KMS-11 (cell line): ENCODE data around the gene RPTOR.

ENCODE experiments used
- H2AFZ ChIP-seq: fragments of 200-600 bp; sonication (generic); 2 replicates; pipeline ENCODE4 v1.6.1; 2016; ENCODE audit warnings: antibody characterized with exemption, mixed run types, low read depth
- H3K27ac ChIP-seq: fragments of 200-600 bp; sonication (generic); 2 replicates; pipeline ENCODE4 v1.6.1; 2016; ENCODE audit warnings: mild to moderate bottlenecking, mixed run types
- H3K27me3 ChIP-seq: fragments of 200-600 bp; sonication (generic); 2 replicates; pipeline ENCODE4 v1.6.1; 2017; ENCODE audit warnings: mild to moderate bottlenecking, low read depth, mixed run types, moderate library complexity; ENCODE audit not compliant: insufficient read depth
- H3K36me3 ChIP-seq: fragments of 200-600 bp; sonication (generic); 2 replicates; pipeline ENCODE4 v1.6.1; 2017; ENCODE audit warnings: mild to moderate bottlenecking, mixed run types; ENCODE audit not compliant: insufficient read depth
- H3K4me1 ChIP-seq: fragments of 200-600 bp; sonication (generic); 2 replicates; pipeline ENCODE4 v1.6.1; 2016; ENCODE audit warnings: mild to moderate bottlenecking, low read depth, mixed run types; ENCODE audit not compliant: poor library complexity, severe bottlenecking
- H3K4me2 ChIP-seq: fragments of 200-600 bp; sonication (generic); 2 replicates; pipeline ENCODE4 v1.7.0; 2016; ENCODE audit warnings: mild to moderate bottlenecking, mixed run types
- H3K4me3 ChIP-seq: fragments of 200-600 bp; sonication (generic); IDR thresholded peaks from 2 replicates; pipeline ENCODE4 v1.6.1; 2017; ENCODE audit warnings: low read depth, low read length, mixed read lengths; ENCODE audit not compliant: insufficient read depth
- H3K79me2 ChIP-seq: fragments of 200-600 bp; sonication (generic); 2 replicates; pipeline ENCODE4 v1.6.1; 2016; ENCODE audit warnings: low read depth, mixed run types; ENCODE audit not compliant: insufficient read depth
- H3K9ac ChIP-seq: fragments of 200-600 bp; sonication (generic); 2 replicates; pipeline ENCODE4 v1.6.1; 2016; ENCODE audit warnings: mild to moderate bottlenecking, mixed run types
- H4K20me1 ChIP-seq: fragments of 200-600 bp; sonication (generic); 2 replicates; pipeline ENCODE4 v1.6.1; 2016; ENCODE audit warnings: mild to moderate bottlenecking, mixed run types; ENCODE audit not compliant: insufficient read depth
- TF ChIP-seq, protein P1 (sequence below): fragments of 200-600 bp; sonication (generic); conservative IDR thresholded peaks from 2 replicates; pipeline ENCODE4 v1.6.1; 2017; ENCODE audit warnings: low read depth, mild to moderate bottlenecking, antibody characterized with exemption, low read length, moderate library complexity, mixed read lengths

Gene RPTOR

DNA sequence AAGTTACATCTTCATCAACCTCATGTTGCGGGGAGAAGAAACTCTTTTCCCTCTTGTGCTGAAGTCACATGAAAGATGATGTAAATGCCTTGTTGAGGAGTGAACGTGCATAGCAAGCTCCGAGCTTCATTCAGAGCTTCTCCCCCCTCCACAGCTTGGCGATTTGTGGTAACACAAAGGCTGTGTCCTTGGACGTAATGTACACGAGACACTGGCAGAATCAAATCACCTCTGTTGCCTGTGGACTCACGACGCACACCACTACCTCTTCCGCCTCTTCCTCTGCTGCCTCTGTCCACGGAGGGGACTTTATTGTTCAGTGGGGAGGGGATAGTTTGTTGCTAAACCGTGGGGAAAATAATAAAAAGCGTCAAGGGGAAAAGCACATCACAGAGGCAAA, 392.1 kb downstream of the RPTOR start:
- H3K4me3 ChIP-seq = no peak overlapping the region
- peaks cover 13% of the 10 kb centered on the region for H3K4me1 ChIP-seq
- H4K20me1 ChIP-seq = no peaks in the 10 kb centered on the region
- no peaks in the 10 kb centered on the region for H3K79me2 ChIP-seq
- no peak overlapping the region for H3K9ac ChIP-seq
- TF ChIP-seq, protein P1, sequence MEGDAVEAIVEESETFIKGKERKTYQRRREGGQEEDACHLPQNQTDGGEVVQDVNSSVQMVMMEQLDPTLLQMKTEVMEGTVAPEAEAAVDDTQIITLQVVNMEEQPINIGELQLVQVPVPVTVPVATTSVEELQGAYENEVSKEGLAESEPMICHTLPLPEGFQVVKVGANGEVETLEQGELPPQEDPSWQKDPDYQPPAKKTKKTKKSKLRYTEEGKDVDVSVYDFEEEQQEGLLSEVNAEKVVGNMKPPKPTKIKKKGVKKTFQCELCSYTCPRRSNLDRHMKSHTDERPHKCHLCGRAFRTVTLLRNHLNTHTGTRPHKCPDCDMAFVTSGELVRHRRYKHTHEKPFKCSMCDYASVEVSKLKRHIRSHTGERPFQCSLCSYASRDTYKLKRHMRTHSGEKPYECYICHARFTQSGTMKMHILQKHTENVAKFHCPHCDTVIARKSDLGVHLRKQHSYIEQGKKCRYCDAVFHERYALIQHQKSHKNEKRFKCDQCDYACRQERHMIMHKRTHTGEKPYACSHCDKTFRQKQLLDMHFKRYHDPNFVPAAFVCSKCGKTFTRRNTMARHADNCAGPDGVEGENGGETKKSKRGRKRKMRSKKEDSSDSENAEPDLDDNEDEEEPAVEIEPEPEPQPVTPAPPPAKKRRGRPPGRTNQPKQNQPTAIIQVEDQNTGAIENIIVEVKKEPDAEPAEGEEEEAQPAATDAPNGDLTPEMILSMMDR = no peak
- H3K4me2 ChIP-seq = no peak overlapping the region
- no peaks in the 10 kb centered on the region for H3K27me3 ChIP-seq
- no peak overlapping the region for H3K27ac ChIP-seq
- H2AFZ ChIP-seq = no peak overlapping the region
- H3K36me3 ChIP-seq = no peaks in the 10 kb centered on the region

DNA sequence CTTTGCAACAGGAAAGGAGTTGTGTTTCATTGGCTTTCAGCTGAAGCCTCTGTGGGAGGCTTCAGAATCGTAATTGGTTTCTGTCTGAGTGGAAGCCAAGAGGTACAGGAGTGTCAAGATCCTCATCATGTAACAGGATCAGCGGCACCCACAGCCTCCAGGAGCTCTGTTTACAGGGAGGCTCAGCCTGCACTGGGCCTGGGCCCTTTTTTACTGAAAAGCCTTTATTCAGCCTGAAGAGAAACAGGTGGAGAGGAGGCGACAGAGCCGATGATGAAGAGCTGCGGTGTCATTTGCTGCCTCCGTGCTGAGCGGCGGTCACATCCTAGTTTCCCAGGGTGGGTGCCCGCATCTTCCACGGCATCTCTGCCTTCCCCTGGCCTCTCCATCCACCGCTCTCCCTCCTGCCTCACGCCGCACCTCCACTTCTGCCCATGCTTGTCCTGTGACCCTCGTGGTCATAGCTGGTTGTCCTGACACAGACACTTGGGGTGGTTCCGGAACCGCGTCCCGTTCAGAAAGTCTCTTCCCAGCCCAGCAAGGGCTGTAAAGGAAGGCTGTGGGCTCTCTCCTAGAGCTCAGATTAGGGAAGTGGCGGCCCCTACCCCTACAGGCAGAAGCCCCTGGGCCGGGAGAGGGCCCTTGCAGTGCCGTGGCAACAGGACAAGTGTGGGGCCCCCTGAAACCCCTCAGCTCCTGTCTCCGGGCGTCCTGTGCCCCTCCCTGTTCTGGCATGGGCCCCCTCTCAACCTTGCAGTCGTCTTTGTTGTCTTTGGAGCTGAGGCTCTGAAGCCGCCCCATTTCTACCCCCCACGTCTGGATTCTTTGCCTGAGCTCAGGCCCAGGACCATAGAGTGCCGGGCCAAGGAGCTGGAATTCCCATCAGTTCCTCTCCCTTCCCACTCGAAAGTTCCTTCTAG, 393.1 kb downstream of the RPTOR start:
- Histone ChIP-seq H3K27me3 (no peaks in the 10 kb centered on the region), H3K4me1 (peaks cover 3% of the 10 kb centered on the region), H3K4me3 (no peak overlapping the region), H3K36me3 (no peaks in the 10 kb centered on the region), H3K4me2 (no peak overlapping the region), H3K27ac (no peak overlapping the region), H3K9ac (no peak overlapping the region), H3K79me2 (no peaks in the 10 kb centered on the region), H4K20me1 (no peaks in the 10 kb centered on the region), H2AFZ (no peak overlapping the region)
- TF ChIP-seq, protein P1 = no peak

DNA sequence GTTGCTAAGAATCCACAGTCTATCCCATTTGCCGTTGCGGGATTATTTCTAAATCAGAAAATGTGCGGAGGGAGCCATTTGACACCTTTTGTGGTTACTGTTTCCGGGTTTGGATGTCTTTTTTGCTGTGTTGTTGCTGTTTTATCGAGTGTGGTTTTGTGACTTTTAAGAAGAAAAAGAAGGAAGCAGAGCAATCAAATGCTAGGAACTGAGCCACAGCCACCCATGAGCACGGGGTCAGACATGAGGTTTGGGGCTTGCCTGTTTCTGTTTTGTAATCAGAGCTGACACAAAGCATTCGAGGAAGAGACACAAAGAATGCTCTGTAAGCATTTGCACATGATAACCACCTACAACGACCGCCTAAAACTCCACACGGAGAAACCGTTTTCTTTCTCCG, 393.9 kb downstream of the RPTOR start:
- H4K20me1 ChIP-seq = no peaks in the 10 kb centered on the region
- TF ChIP-seq, protein P1 = no peak
- no peak overlapping the region for H3K27ac ChIP-seq
- H3K9ac ChIP-seq = no peak overlapping the region
- H3K36me3 ChIP-seq = no peaks in the 10 kb centered on the region
- H3K4me2 ChIP-seq = no peak overlapping the region
- H3K79me2 ChIP-seq = no peaks in the 10 kb centered on the region
- H3K4me1 ChIP-seq = no peaks in the 10 kb centered on the region
- H3K27me3 ChIP-seq = no peaks in the 10 kb centered on the region
- H3K4me3 ChIP-seq = no peak overlapping the region
- no peak overlapping the region for H2AFZ ChIP-seq

DNA sequence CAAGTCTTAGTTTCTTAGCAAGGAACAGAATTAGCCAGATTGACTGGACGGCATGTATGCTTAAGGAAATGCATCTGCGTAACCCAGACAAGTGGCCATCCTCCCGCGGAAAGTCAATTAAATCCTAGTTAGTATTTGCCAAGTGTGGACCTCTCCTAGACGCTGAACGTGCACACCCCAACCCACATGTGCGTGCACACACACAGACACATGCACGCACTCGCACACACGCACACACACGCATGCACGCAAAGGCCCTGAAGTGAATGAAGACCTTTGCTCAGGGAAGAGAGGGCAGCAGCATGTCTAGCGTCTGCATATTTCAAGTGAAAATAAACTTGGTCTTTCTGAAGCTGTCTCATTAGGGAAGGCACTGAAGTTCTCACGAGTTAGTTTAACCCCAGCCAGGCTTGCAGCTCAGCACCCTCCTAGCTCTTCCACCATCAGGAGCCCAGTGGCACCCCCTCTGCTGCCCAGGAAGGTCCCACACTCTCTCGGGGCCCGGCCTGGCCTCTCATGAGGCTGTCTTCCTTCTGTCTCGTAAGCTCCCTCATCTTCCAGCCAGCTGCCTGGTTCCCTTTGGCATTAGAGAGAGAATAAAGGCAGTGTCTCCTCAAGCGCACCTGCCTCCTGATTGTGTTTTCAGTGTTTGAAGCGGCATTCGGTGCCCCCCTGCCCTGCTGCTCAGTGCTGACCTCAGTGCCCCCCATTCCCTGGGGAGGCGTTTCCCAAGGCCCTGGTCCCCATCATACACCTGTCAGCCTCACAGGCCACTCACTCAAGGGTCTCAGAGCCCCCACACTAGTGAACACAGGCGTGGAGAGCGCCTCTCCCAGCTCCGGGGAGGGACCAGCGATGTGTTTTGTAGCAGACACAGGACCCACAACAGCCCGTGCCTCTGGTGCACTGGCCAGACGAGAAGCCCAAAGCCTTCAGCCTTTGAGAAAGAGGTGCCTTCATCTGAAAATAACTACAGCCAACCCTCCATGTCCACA, 394.8 kb downstream of the RPTOR start:
- TF ChIP-seq, protein P1 = no peak
- no peak overlapping the region for H3K4me2 ChIP-seq

More for the DNA sequence above, 394.8 kb downstream of the RPTOR start:
- Histone ChIP-seq H3K27me3 (no peaks in the 10 kb centered on the region), H3K36me3 (no peaks in the 10 kb centered on the region), H3K4me3 (no peak overlapping the region), H3K27ac (no peak overlapping the region), H2AFZ (no peak overlapping the region), H4K20me1 (no peaks in the 10 kb centered on the region), H3K4me1 (no peaks in the 10 kb centered on the region), H3K79me2 (no peaks in the 10 kb centered on the region), H3K9ac (no peak overlapping the region)
